Hepatic stellate cell (primary cell): ENCODE measurements around the gene PHF24.
A peak's percentile ranks its signal among the peaks of the same experiment; 100 is the strongest.
"Not testable (repeated sequence)": the region's sequence is repeated elsewhere in the genome, so short reads cannot be mapped to it uniquely, and the experiment has no call there.

Experiments used
- DNase-seq: peaks from one replicate; pipeline ENCODE4 v3.0.0; 2011; ENCODE audit warnings: low spot score

The PHF24 gene

DNA sequence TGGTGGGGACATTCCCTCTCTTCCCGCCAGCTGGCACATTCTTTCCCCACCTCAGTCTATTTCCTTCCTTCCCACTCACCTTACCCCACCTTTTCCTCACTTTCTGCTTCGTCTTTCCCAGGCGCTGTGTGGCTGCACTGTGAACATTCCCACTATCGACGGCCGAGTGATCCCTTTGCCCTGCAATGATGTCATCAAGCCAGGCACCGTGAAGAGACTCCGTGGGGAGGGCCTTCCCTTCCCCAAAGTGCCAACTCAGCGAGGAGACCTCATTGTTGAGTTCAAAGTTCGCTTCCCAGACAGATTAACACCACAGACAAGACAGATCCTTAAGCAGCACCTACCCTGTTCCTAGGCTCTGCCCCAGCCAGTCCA is 38.8 kb downstream of the PHF24 start:
- peak; percentile 0 for DNase-seq

- peak; percentile 0 for DNase-seq
Observed at GRCh38 chr9:34997379-34997781, 39.3 kb downstream of the PHF24 start.

DNA sequence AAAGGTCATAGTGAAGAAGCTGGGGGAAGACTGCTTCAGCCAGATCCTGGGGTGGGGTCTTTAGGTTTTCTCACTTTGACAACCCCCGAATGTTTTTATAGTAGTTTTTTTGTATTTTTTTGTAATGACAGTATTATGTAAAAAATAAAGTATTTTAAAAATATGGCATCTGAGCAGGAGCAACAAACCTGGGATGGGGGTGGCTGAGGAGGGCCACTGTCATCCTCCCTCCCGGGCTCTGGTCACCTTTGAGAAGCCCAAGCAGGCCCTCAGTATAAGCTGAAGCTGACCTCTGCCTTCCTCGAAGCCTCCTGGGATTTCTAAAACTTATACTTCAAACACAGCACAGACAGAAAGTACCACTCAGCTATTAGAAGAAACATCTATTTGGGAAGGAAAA is 40.2 kb downstream of the PHF24 start:
- DNase-seq = peak; percentile 0

- peak; percentile 0 for DNase-seq
Observed at GRCh38 chr9:34999576-34999975, 41.5 kb downstream of the PHF24 start.

DNA sequence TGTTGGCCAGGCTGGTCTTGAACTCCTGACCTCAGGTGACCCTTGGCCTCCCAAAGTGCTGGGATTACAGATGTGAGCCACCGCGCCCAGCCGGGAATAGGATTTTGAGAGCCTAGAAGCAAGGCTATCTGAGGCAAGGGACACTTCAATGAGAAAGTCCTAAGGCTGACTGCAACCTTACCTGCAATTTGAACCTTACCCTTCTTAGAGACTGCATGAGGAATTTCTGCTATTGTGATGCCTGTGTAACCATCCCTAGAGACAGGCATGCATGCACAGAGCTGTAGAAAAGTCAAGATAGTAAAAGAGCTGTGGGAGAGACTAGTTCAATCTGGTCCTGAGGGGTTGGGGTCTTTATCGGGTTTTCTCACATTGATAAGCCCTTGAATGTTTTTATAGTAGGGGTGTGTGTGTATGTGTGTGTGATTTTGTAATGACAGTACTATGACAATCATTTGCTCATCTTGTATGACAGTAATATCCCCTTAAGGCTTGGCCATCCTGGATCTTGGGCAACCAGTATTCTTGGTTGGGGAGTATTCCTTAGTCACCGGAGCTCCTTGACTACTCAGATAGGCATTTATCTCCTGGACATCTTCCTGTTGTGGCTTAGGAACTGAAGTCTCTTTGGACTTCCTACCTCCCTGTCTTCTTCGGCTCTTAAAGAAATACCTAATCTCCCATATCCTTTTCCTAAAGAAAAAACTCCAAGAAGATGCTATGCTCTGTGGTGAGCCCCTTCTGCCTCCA is 42.6 kb downstream of the PHF24 start:
- DNase-seq = peak; percentile 48

- DNase-seq = peak; percentile 0
Observed at GRCh38 chr9:35001285-35001677, 43.2 kb downstream of the PHF24 start.

DNA sequence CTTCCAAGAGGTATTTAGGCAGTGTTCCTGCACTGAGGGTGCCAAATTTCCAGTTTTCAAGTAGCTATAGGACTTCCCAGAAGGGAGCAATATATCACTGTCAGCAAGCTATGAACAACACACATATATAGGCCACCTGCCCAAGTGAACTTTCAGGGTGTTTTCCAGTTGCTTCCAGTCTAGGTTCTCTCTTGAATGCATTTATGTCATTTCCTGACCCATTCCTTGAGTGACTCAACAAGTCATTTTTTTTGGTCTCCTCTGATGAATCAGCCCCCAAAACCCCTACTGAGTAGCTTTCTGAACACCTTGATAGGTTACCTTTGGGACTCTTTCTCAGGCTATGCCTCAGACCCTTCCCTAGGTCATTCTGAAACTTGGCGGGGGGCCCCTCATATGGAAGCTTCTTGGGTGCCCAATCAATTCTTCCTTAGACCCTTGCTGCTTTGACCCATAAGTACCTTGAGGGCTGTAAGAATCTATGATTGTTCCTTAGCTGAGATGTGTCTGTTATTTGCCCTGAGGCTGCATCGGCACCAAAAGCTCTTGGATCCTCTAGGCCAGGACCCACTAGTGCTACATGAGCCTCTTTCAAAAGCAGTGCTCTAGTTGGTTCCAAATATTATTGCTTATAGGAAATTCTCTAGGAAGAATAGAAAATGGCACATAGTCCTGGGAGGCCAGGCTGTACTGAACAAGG is 43.9 kb downstream of the PHF24 start:
- peak; percentile 4 for DNase-seq

- peak; percentile 0 for DNase-seq
Observed at GRCh38 chr9:35002623-35003022, 44.5 kb downstream of the PHF24 start.

DNA sequence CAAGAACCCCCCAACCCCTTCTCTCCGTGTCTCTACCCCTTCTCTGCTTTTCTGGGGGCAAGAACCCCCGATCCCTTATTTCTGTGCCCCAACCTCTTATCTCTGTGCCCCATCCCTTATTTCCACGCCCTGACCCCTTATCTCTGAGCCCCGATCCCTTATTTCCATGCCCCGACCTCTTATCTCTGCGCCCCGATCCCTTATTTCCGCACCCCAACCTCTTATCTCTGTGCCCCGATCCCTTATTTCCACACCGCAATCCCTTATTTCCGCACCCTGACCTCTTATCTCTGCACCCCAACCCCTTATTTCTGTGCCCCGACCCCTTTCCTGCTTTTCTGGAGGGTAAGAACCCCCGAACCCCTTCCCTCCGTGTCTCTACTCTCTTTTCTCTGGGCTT is 46.2 kb downstream of the PHF24 start:
- not testable (repeated sequence) for DNase-seq

DNA sequence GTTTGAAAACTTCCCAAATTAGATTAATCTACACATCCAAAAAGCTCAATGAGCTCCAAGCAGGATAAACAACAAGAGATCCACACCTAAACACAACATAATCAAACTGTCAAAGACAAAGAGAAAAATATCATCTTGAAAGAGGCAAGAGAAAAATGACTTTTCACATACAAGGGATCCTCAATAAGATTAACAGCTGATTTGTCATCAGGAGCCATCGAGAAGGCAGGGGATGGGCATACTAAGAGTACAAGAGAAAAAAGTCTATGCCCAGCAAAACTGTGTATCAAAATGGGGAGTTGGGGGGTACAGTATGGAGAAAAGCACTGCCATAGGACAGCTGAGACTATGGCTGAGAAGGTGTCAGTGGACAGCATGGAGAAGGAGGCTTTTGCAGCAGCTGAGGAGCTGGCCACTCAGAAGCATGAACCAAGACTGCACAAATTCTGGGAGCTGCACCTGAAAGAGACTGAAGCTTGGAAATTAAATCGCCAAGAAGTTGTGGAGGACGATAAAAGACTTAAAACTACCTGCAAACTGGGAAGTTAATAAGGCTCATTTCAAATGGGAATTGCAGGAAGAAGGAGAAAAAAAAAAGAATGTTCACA is 52.4 kb downstream of the PHF24 start:
- no peak for DNase-seq

DNA sequence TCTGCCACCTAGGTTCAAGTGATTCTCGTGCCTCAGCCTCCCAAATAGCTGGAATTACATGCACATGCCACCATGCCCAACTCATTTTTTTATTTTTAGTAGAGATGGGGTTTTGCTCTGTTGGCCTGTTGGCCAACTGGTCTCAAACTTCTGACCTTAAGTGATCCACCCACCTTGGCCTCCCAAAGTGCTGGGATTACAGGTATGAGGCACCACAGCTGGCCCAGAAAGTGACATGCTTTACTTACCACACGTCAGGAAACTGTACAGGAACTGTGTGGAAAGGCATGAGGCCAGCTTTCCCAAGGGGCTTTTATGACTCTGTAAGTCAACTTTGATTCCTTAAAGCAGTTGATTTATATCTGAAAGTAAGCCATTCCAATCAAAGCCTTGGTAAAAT is 56.4 kb downstream of the PHF24 start:
- no peak for DNase-seq

GRCh38 chr9:35023443-35023842 is 65.4 kb downstream of the PHF24 start:
- DNase-seq = not testable (repeated sequence)

DNA sequence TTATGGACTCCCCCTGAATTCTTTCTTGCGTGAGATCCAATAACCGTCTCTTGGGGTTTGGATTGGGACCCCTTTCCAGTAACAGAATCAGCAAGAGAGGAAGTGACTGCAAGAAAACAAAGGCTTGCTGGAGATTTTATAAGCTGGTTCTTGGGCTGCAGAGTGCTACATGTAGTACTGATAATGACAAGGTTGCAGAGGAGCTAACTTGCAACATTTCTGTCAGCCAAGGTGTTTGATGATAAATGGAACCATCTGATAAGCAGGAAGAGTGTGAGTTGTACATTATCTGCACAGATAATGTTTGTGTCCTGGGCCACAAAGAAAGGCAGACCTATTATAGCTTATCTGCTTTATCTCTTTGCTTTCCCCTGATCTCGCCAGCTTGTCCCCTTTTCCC is 68.6 kb downstream of the PHF24 start:
- no peak for DNase-seq

DNA sequence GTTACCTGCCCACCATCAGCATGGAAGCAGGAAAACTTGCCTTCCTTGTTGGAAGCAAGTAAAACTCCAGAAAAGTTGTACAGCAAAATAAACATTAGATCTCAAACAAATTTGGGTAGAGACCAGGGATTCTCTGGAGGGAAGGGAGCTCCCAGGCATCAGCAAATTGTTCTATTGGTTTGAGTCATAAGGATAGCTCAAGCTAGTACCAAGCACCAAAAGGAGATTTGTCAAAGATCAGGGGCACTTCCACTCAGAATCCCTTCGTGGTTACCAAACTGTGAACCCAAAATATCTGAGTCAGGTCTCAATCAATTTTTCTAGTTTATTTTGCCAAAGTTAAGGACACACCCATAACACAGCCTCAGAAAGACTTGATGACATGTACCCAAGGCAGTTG is 69.3 kb downstream of the PHF24 start:
- no peak for DNase-seq

DNA sequence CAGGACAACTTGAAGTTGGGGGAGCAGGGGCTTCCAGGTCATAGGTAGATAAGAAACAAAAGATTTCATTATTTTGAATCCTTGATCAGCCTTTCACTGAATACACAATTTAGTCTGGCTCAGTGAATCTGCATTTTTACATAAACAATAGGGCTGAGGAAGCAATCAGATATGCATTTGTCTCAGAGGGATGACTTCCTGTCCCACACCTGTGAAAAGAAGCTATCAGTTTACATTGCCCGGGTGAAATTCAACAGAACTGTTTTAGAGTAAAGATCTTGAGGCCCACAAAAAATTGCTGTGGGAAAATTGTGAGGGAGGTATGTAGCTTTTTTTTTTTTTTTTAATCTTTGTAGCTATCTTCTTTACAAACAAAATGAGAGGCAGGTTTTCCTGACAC is 69.8 kb downstream of the PHF24 start:
- no peak for DNase-seq

- DNase-seq = no peak
Observed at GRCh38 chr9:35028341-35028740, 70.3 kb downstream of the PHF24 start.

DNA sequence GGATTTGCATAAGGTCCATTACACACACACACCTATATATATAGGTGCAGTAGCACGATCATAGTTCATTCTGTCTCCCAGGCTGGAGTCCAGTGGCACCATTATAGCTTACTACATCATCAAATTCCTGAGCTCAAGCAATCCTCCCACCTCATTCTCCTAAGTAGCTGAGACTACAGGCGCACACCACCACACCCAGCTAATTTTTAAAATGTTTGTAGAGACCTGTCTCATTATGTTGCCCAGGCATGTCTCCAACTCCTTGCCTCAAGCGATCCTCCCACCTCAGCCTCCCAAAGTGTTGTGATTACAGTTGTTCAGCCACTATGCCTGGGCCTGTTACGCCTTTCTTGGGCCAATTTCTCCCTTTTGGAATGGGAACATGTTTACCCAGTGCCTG is 71.2 kb downstream of the PHF24 start:
- DNase-seq = no peak

DNA sequence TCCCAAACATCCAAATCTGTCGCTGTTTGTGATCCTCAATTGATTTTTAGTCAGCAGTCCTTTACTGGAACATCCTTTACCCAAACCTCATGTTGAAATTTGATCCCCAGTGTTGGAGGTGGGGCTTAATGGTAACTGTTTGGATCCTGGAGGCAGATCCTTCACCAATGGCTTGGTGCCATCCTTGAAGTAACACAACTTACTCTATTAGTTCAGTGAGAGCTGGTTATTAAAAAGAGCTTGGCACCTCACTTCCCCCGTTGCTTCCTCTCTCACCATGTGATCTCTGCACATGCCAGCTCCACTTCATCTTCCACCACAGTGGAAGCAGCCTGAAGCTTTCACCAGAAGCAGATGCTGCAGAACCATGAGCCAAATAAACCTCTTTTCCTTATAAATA is 71.8 kb downstream of the PHF24 start:
- no peak for DNase-seq
